HG03039 (cell line): ENCODE results near the gene JAKMIP2.
"Not testable (repeated sequence)": the region's sequence is repeated elsewhere in the genome, so short reads cannot be mapped to it uniquely, and the experiment has no call there.

Experiments
- ATAC-seq: cut with Tn5 transposase; IDR thresholded peaks from one replicate; pipeline ENCODE4 v1.9.1; 2021; ENCODE audit warnings: mild to moderate bottlenecking, moderate library complexity; ENCODE audit not compliant: unreplicated experiment

JAKMIP2 gene

DNA sequence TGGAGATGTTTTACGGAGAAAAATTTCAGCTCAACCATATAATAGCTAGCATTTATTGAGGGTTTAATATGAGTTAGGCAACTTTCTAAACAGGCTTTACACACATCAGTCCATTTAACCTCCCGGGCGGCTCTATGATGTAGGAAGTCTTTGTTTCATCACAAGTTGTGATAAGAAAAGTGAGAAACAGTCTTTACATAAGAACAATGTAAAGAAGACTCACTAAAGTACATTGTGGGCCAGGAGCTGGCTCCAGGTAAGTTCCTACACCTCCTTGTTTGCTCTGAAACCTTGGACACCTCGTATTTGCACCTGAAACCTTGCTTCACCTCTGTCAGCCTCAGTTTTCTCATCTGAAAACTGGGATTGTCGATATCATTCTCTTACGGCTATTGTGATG is 116.1 kb downstream of the JAKMIP2 start:
- no peak for ATAC-seq

DNA sequence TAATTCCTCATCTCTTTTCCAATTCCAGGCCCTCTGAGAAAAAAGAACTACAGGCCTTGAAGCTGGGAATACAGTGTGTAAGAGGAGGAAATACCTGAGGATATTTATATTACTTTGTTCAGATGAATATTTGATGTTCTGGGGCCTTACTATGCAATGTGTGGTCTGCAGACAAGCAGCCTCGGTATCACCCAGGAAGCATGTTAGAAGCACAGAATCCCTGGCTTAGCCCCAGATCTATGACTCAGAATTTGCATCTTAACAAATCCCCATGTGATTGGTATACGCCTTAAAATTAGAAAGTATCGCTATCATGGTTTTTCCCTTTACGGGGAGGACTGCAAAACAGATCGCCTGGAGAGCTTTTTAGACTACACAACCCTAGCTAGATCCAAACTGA is 121.0 kb downstream of the JAKMIP2 start:
- no peak for ATAC-seq

DNA sequence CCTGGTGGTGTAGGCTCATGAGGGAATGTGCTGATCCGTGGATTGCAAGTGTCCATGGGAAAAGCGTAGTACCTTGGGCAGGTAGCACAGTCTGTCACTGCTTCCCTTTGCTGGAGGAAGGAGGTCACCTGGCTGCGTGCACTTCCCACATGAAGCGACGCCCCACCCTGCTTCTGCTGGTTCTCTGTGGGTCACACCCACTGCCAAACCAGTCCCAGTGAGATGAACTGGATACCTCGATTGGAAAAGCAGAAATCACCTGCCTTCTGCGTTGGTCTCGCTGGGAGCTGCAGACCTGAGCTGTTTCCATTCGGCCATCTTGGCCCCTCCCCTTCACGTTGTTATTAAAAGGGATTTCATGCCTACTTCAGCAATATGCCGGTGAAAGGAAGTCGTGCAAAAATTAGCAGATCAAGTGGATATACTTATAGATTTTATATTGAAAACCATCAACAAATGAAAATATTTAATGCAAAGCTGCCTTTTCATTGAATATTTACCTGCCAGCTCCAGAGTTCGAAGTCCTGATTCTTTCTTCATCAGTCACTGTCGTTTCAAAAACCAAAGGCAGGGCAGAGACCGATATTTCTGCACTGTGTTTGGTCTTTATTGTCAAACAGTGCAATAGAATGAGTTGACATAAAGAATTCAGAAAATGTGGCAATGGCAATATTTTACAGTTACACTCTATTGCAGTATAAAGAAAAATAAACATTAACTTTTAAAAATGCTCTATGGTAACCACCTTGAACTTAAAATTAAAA is 123.2 kb downstream of the JAKMIP2 start:
- ATAC-seq = no peak

DNA sequence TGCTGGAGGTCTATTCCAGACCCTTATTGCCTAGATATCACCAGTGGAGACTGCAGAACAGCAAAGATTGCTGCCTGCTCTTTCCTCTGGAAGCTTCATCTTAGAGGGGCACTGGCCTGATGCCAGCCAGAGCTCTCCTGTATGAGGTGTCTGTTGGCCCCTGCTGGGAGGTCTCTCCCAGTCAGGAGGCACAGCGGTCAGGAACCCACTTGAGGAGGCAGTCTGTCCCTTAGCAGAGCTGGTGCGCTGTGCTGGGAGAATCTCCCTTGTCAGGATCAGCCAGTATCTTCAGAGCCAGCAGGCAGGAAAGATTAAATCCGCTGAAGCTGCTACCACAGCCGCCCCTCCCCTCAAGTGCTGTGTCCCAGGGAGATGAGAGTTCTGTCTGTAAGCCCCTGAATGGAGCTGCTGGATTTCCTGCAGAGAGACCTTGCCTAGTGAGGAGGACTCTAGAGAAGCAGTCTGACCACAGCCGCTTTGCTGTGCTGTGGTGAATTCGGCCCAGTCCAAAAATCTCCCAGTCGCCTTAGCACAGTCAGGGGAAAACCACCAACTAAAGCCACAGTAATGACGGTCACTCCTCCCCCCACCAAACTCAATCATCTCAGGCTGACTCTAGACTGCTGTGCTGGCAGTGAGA is 124.1 kb downstream of the JAKMIP2 start:
- no peak for ATAC-seq

GRCh38 chr5:147648597-147648996 is 133.9 kb downstream of the JAKMIP2 start:
- ATAC-seq = no peak

DNA sequence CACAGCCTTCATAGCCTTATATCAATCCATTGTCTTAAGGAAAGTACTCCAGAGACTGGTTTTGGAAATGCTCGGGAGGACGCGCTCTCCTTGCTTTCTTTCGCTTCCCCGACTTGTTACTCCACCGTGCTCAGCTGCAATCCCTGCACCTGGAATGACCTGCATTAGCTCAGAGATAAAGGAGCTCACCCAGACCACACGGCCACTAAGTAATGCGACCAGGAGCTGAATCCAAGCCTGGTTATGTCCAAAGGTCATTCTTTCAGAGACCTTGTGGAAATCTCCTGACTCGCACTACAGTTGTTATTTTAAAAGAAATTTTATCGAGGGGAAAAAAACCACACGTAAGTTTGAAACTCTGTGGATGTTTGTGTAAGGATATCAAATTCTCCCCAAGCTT is 137.3 kb downstream of the JAKMIP2 start:
- ATAC-seq = no peak

- ATAC-seq = no peak
These were observed 138.1 kb downstream of the JAKMIP2 start for GRCh38 chr5:147644460-147644859.

DNA sequence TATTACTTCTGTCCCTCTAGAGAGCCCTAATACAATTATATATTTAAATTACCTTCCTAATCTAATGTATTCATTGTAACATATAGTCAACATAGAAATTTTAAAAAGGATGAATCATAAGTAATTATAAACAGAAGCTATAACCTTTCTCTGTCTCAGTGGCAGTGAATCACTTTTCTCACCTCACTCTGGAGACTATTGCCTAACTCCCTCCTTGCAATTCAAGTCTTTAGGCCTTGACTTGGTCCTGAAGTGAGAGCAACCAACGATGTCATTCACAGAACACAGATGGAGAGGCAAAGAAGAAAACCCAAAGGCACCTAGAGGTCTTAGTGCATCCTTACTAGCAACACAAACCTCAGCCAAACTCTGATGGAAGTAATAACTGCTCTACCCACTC is 139.4 kb downstream of the JAKMIP2 start:
- no peak for ATAC-seq

DNA sequence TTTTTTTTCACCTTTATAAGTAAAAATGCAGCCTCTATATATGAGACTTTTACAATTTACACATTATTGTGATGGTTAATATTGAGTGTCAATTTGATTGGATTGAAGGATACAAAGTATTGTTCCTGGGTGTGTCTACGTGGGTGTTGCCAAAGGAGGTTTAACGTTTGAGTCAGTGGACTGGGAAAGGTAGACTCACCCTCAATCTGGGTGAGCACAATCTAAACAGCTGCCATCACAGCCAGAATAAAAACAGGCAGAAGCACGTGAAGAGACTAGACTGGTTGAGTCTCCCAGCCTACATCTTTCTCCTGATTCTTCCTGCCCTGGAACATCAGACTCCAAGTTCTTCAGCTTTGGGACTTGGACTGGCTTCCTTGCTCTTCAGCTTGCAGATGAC is 139.9 kb downstream of the JAKMIP2 start:
- ATAC-seq = no peak

DNA sequence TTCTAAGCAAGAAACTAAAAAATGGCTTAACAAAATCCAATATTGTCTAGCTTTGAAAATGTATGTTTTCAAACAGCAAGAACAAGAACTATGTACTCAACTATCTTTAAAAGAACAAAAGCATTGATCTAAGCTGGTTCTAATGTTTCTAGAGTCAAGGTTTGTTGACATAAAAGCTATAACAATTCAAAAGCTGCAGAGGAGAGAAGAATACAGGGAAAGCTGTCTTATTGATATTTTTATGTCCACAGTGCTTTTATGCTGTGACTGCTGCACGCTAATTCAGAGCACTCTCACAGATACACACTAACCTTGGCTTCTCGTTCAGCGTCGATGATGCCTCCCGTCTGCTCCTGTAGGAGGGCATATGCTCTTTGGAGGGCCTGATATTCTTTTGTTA is 143.2 kb downstream of the JAKMIP2 start:
- ATAC-seq = no peak

DNA sequence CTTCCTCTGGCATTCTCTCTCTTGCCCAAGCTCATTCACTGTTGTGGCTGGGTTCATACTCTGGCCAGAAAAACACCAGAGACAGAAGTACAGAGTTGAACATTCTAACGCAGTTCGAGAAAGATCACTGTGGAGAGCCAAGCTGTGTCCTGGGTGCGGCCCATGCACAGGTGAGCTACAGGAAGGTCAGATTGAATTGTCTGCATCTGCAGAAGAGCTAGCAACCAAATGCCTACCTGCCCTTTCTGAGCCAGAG is 145.9 kb downstream of the JAKMIP2 start:
- ATAC-seq = no peak

GRCh38 chr5:147635882-147636728 is 146.4 kb downstream of the JAKMIP2 start:
- no peak for ATAC-seq

GRCh38 chr5:147635439-147635838 is 147.1 kb downstream of the JAKMIP2 start:
- not testable (repeated sequence) for ATAC-seq

- ATAC-seq = no peak
These were observed 149.4 kb downstream of the JAKMIP2 start for GRCh38 chr5:147633173-147633572.

GRCh38 chr5:147631428-147632003 is 151.0 kb downstream of the JAKMIP2 start:
- ATAC-seq = no peak

- ATAC-seq = no peak
These were observed 153.3 kb downstream of the JAKMIP2 start for GRCh38 chr5:147629196-147629595.

DNA sequence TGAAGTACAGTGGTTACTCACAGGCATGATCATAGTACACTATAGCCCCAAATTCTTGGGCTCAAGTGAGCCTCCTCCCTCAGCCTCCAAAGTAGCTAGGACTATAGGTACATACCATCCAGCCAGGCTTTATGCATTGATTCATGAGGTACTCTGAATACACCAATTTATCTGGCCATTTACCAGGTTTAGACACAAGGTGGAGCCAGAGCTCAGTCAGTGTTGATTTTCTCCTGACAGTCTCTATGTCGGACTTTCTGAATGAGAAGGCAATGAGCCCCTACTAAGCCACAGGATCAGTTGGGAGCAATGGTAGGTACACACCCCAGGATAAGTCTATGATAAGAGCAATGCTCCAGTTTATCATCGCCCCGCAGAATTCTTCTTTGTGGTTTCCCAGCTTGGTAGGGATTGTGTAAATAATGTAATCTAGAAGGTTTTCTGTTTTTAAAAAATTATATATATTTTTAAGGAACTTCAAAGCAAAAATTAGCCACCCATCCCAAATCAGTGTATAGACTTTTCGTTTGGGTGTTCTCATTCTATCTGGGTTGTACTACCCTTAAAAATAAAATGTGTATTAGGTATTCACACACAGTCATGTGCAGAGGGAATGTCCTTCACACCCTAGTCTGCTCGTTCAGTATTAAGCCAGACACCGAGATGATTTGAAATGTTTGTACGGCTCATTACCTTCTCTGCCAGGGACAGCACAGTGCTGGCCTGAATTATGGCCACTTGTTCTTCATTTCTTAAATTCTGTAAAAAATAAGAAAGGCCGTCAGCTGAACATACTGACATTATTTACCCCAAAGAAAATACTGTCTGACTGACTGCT is 154.3 kb downstream of the JAKMIP2 start:
- ATAC-seq = peak; percentile 92

- ATAC-seq = no peak
These were observed 156.1 kb downstream of the JAKMIP2 start for GRCh38 chr5:147626464-147626863.

DNA sequence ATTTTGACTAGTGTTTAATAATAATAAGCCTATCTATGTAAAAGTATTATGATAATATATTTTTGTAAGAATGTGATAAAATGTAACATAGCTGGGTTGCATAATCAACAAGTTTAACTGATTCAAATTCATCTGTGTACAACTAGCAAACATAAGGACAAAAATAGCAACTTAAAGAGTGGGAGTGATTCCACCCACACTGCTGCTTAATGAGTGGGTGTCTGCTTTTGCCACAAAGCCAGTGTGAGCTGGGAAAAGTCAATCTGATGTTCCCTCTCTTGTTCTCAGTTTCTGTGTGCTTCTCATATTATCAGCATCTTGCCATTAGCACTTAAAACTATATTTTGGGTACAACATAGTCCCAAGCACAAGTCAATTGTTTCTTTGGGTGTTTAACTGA is 161.5 kb downstream of the JAKMIP2 start:
- ATAC-seq = no peak

DNA sequence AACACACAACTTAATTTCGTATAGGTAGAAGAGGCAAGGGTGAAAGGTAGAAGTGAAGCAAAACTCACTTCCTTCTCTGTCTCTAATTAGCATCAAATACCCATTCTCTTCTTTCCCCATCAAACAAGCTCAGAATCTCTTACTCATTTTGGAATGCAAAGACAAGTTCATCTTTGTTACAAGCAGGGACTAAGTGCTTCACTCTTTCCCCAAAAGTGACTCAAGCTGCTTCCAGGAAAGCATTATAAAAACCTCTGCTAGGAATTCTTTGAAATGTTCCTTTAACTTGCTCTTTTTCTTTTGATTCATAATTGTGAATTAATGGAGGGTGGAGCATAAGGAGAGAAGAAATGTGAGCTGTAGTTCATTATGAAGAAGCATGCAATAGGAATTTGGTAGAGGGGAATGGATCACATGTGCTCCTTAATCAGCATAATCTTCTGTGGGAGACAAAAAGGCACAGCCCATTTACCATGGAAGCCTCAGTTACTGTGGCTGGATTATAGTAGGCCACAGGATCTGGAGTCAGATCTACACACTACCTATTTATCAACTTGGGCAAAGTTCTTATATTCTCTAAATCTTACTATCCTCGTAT is 163.1 kb downstream of the JAKMIP2 start:
- ATAC-seq = no peak
